HG03460 (cell line): ENCODE results near the gene PRSS23.
"Not testable (repeated sequence)": the region's sequence is repeated elsewhere in the genome, so short reads cannot be mapped to it uniquely, and the experiment has no call there.

Source experiments
- ATAC-seq: cut with Tn5 transposase; IDR thresholded peaks from one replicate; pipeline ENCODE4 v1.9.1; 2021; ENCODE audit not compliant: unreplicated experiment

The PRSS23 gene, protein sequence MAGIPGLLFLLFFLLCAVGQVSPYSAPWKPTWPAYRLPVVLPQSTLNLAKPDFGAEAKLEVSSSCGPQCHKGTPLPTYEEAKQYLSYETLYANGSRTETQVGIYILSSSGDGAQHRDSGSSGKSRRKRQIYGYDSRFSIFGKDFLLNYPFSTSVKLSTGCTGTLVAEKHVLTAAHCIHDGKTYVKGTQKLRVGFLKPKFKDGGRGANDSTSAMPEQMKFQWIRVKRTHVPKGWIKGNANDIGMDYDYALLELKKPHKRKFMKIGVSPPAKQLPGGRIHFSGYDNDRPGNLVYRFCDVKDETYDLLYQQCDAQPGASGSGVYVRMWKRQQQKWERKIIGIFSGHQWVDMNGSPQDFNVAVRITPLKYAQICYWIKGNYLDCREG

DNA sequence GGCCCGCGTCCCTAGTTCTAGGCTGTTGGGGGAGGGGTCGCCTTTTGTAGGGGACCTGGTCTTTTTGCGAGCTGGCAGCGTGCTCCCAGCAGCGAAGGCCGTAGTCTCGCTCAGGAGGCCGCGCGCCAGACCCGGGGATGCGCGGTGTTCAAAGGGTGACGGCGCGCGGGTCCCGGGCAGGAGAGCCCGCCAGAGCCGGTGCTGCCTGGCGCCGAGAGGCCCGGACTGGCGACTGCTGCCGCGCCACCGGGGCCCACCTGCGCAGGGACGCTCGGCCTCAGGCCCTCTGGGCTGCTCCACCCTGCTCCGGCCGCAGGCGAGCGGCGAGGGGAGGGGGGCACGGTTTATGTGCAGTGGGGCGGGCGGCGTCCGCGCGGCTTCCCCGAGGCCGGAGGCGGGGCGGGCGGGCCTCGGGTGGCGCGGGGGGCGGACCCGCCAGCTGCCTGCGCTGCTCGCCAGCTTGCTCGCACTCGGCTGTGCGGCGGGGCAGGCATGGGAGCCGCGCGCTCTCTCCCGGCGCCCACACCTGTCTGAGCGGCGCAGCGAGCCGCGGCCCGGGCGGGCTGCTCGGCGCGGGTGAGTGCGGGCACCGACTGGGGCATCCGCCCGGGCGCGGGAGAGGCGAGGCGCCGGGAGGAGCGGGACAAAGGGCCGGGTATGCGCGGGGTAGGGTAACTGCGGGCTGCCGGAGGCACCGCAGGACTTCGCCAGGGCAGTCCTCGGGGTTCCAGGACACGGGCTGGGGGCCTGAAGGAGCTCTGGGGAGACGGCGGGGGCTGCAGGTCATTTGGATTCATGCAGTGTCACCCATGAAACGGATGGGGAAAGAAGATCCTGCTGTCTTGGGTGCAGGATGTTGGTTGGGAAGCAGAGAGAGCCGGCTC is at the start of gene PRSS23:
PRSS23 (plus strand) TSS at position 467 of the 884 bp plus-strand sequence. CDS start 7,102 bp downstream, outside the sequence.
- no peak for ATAC-seq

DNA sequence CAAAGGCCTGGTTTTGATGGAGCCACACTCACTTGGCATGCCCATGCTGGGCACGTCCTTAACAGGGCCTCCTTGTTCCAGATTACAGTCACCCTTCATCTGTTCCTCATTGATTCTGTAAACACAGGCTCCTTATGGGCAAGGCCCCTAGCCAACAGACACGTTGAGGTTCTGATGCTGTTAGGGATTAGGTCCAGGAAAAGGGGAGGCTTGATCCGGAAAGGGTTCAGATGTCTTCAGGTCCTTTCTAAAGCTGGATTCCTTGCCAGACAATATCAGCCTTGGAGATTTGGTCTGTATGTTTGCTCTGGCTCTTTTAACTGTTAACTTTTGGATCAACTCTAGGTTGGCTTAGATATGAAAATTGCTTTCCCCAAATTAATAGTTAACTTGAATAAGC is 46.9 kb upstream of the PRSS23 start:
- no peak for ATAC-seq

DNA sequence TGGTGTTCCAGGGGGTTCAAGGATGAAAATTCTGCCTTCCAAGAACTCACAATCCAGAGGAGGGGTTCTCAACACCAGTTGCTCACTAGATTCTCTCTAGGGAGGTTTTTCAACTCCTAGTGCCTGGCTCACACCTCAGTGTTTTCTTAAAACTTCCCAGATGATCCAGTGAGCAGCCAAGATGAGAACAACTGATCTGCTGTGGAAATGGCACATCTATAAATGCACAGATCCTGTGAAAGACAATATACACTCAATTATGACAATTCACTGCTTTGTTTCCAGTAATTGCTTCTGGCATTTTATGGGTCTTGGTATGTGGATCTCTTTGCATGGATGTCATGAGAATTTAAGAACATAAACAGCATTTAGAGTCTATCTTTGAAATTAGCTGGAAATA is 45.2 kb upstream of the PRSS23 start:
- ATAC-seq, result no peak

DNA sequence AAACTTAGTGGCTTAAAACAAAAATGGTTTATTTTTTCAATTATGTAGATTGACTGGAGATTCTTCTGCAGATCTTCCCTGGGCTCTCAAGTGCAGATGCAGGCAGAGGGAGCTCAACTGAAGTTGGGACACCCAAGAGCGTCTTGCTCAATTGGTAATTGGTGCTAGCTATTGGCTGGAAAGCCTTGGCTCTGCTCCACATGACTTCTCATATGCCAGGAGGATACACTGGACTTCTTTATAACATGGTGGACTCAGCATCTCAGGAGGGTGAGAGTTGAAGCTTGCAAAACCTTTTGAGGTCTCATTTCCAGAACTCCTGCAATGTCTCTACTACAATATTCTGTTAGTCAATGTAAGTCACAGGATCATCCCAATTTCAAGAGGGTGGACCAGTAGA is 42.2 kb upstream of the PRSS23 start:
- no peak for ATAC-seq

DNA sequence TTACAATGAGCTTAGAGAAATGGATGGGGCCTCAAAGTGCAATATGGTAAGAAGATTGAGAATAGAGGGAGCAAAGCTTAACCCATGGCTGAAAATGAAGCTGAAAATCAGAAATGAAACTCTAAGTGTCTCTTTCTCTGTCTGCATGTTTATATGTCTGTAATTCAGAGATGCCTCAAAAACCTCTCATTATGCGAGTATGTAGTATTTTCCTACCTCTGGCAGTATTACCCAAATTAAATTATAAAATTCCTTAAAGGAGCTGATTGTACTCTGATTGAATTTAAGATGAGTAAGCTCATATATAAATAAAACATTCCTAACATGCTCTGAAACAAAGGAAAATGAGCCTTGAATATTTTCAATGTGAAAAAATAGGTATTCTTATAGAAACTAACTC is 39.8 kb upstream of the PRSS23 start:
- no peak for ATAC-seq

DNA sequence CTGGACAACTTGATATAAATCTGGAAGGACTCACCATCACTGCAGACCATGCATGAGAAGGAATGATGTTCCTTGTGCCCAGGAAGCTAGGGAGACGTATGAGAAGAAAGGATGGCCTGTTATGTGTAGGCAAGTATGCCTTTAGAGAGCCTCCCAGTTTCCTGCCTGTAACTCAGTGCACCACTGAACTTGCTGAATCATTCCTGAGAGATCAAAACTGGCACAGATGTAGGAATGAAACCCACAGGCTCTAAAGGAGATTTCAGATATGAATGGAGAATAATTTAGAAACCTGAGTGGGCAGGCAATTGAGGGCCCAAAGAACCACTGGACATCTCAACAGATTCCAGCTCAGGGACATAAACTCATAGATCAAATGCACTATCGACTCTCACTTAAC is 38.4 kb upstream of the PRSS23 start:
- ATAC-seq, result no peak

DNA sequence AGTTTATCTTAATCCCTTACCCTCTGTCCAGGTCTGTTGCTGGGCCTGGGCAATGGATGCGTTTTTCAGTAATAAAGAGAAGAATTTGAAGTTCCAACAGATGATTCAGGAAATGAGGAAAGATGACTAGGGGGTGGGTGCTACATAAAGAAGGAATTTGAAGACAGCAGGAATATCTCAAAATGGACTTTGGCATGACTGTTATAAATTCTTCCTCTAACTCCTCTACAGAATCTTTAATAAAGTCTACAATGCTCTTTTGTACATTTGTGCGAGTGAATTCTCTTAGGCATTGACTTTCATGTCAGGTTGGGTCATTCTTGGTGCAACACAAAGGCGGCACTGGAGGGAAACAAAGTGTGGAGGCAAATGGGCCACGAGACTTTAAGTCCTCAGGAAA is 35.1 kb upstream of the PRSS23 start:
- ATAC-seq, result no peak

DNA sequence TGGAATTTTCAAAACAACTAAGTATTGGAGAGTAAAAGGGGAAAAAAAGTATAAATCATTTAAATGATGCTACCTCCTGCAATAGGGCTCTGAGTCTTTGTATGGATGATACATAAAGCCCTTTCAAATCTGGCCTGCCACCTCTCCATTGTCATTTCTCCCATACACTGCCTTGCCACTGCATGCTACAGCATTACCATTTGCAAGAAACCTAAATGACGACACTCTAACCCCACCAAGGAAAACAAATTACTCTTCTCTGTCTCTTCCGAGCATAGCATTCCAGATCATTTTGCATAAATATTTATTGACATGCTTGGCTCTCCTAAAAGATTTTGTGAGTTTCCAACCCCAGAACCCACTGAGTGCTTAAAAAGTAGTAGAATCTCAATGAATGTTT is 34.5 kb upstream of the PRSS23 start:
- ATAC-seq, result no peak

DNA sequence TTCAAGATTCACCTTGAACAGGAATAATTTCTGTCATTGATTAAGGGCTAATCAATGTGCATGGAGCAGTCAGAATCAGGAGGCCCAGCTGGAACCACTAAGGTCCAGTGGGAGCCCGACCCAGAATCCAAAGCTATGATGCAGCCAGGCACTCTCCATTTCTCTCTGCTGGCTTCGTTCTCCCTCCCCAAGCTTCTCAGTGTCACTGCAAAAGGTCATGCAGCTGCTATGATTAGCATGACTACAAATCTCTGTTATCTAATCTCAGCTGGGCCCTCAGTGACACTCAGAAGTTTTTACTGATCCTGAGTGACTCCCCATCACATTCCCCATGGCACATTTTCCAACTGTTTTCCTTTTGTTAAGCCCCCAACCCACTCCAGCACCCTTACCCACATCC is 31.1 kb upstream of the PRSS23 start:
- ATAC-seq, result no peak

DNA sequence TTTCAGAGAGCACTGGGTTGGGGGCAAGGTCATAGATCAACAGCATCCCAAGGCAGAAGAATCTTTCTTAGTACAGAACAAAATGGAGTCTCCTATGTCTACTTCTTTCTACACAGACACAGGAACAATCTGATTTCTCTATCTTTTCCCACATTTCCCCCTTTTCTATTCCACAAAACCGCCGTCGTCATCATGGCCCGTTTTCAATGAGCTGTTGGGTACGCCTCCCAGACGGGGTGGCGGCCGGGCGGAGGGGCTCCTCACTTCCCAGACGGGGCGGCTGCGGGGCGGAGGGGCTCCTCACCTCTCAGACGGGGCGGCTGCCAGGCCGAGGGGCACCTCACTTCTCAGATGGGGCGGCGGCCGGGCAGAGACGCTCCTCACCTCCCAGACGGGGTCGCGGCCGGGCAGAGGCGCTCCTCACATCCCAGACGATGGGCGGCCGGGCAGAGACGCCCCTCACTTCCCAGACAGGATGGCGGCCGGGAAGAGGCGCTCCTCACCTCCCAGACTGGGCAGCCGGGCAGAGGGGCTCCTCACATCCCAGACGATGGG is 29.8 kb upstream of the PRSS23 start:
- not testable (repeated sequence) for ATAC-seq

DNA sequence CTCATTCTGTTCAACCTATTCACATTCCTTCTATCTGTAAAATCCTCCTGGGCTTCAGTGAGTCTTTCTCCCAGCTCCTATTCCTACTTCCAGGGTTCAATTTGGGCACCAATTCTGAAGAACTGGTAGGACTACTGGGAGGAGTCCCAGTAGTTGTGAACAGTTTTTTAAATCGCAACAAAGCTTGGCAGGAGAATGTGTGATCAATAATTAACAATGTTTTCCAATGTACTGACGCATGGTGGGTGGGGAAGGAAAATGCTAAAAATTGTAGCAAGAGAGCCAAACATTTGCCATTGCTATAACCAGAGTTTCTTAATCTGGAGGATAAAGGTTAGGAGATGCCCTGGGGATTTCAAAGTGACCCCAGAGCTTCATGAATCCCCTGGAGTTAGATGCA is 27.3 kb upstream of the PRSS23 start:
- no peak for ATAC-seq

DNA sequence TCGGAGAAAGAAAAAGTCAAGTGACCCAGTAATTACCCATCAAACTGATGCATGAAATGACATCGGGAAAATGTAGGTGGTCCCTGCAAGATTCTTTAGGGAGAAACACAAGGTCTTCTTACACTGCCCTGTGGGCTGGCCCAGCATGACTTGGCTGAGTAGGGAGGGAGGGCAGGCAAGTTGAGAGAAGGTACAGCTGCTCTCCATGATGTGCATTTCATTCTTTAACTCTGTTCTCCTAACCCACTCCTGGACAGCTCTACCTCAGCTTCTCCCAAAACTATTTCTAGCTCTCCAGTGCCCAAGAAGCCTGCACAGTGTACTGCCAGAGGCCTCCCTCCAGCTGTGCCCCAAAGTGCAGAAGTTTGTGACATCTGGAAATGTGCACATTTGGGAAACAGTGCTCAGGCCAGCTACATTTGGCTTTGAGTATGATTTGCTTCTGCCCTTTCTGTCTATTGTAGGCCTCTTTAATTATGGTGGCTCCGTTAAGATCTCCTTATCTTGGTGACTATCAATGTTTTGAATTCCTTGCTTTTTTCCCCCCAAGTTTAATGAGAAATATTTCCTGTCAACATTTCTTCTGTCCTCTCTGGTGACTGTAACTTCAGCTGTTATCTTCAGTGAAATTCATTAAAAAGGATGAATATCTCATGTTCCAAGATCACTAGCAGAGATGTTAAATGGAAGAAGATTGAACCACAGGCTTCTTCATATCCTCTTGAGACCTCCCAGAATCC is 26.7 kb upstream of the PRSS23 start:
- no peak for ATAC-seq

DNA sequence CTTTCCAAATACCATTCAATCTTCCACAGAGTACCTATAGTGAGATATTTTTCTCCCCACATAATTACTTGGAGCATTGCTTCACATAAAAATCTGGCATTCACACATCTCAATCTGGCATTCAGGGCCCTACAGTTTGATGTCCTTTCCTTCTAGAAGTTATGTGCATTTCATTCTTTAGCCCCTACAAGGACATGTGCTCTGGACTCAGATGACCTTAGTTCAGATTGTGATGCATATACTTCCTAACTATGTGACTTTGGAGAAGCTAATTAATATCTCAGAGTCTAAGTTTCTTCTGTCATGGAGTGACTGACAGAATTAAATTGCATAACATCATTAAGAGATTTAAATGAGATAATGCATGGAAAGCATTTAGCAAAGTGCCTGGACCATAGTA is 25.9 kb upstream of the PRSS23 start:
- ATAC-seq, result no peak

DNA sequence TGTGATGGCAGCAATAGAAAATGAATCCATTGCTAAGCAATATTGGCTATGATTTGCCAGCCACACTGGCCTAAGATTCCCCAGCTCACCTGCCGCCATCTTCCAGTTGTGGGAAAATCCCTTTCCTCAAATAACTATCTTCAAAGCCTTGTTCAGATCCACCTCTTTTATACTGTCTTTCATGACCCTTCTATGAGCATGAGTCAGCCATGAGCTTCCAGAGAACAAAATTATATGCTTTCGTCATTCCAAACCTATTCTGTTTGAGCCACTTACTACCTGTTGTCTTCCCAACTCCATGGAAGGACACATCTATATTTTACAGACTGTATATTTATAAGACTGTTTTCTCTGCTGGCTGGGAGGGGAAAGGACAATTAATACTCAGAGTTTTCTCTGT is 25.0 kb upstream of the PRSS23 start:
- ATAC-seq, result no peak

DNA sequence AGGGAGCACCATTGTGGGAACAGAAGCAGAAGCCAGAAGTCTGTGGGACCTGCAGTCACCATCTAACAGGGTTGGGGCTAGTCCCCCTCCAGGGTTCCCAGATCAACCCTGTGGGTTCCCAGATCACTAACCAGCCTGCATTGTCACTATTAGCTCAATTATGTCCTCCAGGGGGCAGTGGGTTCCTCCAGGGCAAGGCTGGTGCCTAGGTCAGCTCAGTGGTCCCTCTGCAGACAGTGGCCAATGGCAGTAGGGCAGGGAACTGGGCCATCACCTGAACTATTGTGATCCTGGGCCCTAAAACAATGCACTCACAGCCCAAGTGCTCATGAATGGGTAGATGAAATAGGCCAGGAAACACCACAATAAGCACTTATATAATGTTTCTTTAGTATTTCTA is 18.8 kb upstream of the PRSS23 start:
- no peak for ATAC-seq

DNA sequence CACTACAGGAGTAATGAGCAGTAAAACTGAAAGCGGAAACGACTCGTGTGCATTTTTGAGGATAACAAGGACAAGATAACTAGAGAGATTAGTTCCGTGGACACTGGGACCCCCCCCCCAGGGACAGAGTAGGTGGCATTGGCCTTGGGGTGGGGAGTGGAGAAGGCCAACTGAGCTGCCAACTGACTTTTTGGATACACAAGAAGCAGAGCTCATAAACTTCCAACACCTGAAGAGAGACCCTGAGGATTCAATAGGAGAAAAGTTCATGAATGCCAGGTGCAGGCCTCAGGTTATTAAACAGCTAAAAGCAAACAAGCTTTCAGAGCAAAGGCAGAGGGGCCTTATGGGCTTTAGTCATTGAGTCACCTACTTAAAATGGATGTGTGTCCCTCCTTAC is 17.6 kb upstream of the PRSS23 start:
- no peak for ATAC-seq

DNA sequence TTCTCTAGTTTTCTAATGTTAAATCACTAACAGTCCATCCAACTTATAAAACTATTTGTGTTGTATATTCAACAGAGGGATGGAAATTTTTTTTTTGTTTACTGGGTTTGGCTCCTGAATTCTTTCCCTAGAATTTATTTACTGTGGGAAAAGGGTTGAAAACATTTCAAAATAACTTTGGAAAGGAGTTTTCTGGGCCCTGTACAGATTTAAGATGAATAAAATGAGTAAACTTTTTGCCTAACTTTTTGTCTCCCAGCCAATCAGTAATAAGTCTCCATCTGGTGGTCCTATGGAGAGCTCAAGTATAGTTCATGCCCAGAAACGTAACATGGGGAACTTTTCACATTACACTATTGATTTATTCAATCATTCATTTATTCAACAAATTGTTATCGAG is 16.7 kb upstream of the PRSS23 start:
- ATAC-seq, result no peak

DNA sequence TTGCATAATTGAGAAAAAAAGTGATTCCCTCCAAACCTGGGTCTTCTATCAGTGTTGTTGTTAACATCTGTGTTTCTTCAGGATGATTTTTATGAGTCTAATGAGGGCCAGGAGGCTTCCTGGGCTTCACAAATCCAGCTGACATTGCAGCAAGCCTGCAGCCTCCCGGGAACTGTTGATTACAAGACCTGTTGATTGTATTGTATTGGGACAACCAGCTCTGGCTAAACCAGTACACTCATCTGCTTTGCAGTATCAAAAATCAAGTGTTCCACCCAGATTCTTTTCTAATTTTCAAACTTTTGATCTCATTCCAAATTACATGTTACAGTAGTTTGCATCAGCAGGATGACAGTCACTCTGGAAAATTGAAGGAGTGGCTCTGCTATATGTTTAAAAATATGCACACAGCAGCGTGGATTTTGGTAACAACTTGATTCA is 16.1 kb upstream of the PRSS23 start:
- ATAC-seq, result no peak

DNA sequence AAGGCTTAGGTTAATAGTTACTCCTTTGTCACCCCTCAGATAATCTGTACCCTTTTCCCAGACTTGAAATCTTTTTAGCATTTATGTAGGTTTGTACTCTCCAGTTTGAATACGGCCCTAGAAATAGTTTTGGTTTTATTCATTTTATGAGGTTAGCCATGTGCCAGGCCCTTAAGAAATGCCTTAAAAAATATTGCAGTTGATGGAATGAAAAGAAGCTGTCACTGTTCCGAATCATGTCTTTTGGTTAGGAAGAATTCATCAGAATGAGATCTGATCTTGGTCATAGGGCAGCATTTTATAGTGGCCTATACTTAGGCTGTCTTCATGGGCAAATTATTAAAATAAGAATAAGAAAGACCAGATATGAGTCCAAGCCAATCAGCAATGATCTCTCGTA is 14.8 kb upstream of the PRSS23 start:
- no peak for ATAC-seq

DNA sequence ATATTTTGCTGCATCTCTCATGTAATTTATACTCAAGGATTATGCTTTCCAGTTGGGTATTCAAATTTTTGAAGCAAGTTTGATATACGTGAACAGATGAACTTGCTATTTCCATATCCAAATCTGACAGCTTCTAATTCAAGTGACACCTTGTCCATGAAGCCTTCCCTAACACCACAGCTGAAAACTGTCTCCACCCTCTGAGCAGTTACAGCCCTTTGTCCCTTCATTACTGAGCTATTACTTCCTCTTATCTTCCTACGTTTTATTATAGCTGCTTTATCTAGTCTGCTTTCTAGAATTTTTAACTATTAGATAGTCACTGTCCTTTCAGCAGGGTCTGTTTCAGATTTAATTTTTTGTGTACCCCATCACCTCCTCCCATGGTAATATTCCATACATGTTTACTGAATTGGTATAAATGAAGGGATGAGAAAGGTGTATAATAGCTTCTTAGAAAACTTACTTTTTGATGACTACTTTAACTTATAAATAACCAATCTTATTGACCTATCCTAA is 13.3 kb upstream of the PRSS23 start:
- no peak for ATAC-seq

DNA sequence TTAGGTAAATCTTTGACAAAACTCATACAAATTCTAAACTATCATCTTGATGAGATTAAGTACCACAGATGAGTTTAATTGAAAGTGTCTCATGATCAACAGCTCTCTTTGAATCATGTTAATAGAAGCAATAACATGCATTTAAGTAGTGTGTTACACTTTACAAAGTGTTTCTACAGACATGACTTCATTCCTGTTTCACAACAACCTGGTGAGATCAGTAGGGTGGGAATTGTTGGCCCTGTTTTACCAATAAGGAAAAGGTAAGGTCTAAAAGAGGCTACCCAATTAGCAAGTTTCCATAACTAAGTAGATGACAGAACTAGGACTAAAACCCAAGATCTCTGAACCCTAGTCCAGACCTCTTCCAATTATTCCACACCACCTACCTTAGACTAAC is 12.7 kb upstream of the PRSS23 start:
- ATAC-seq, result no peak
